Head of caudate nucleus (tissue), 42 donors: ENCODE measurements around the gene PALM3.
"Not testable (repeated sequence)": the region's sequence is repeated elsewhere in the genome, so short reads cannot be mapped to it uniquely, and the experiment has no call there.

ENCODE experiments used
- DNase-seq, 42 donors: peaks; one replicate each; pipeline versions ENCODE4 v3.0.0 to v3.0.0-alpha.2; 2020 to 2021; ENCODE audit warnings: mixed read lengths in 7 of 42
- intact Hi-C: fragments of 100-400 bp; cut with DNase I; formaldehyde crosslinking; loops from one replicate; pipeline ENCODE4 v1.15.0; 2022

Gene PALM3

GRCh38 chr19:14048443-14049153 lies 13.3 kb downstream of the PALM3 start:
- intact Hi-C loops = no loop called here
- peak in 33 of 42 donors; percentile 12 to 75 (median 40) for DNase-seq

- DNase-seq, intact Hi-C loops: not testable (repeated sequence)
These were observed 14.0 kb downstream of the PALM3 start for GRCh38 chr19:14047866-14048265.

GRCh38 chr19:14042659-14043608 lies 18.9 kb downstream of the PALM3 start:
- intact Hi-C loops = not testable (repeated sequence)
- DNase-seq = peak in 29 of 42 donors; percentile 8 to 79 (median 32)

- intact Hi-C loops = no loop called here
- no peak for DNase-seq
These were observed 22.7 kb downstream of the PALM3 start for GRCh38 chr19:14039181-14039580.

- intact Hi-C loops = no loop called here
- DNase-seq = no peak
These were observed 26.2 kb downstream of the PALM3 start for GRCh38 chr19:14035706-14036105.

- intact Hi-C loops, DNase-seq: not testable (repeated sequence)
These were observed 26.7 kb downstream of the PALM3 start for GRCh38 chr19:14035159-14035558.

GRCh38 chr19:14033946-14034345 lies 27.9 kb downstream of the PALM3 start:
- DNase-seq = no peak
- intact Hi-C loops = no loop called here

GRCh38 chr19:14031719-14032480 lies 30.0 kb downstream of the PALM3 start, which contains the start of gene IL27RA:
Gene IL27RA (plus strand): TSS chr19:14031762. CDS start chr19:14031873, 111 bp downstream.
- intact Hi-C loops = no loop called here
- DNase-seq = peak; percentile 9 to 75 (median 48)

- intact Hi-C loops = no loop called here
- DNase-seq = no peak
These were observed 30.7 kb downstream of the PALM3 start for GRCh38 chr19:14030997-14031718.

GRCh38 chr19:14028901-14029300 lies 33.0 kb downstream of the PALM3 start:
- DNase-seq = no peak
- intact Hi-C loops = no loop called here

- no peak for DNase-seq
These were observed 33.9 kb downstream of the PALM3 start, which contains the start of gene RLN3 for GRCh38 chr19:14027856-14028450. Gene RLN3 (plus strand): TSS chr19:14028148. CDS start chr19:14028205, 57 bp downstream.

GRCh38 chr19:14026652-14027192 lies 35.2 kb downstream of the PALM3 start:
- intact Hi-C loops, DNase-seq: not testable (repeated sequence)

More at GRCh38 chr19:14027856-14028450, 33.9 kb downstream of the PALM3 start, which contains the start of gene RLN3:
- intact Hi-C loops = no loop called here

- intact Hi-C loops = no loop called here
- peak in 4 of 42 donors; percentile 9 to 39 (median 29) for DNase-seq
These were observed 38.3 kb downstream of the PALM3 start for GRCh38 chr19:14023404-14024235.

- intact Hi-C loops = no loop called here
These were observed 39.4 kb downstream of the PALM3 start for GRCh38 chr19:14022469-14022868.

GRCh38 chr19:14021474-14021873 lies 40.4 kb downstream of the PALM3 start:
- DNase-seq = no peak
- intact Hi-C loops = no loop called here

More at GRCh38 chr19:14022469-14022868, 39.4 kb downstream of the PALM3 start:
- no peak for DNase-seq

GRCh38 chr19:14019739-14020138 lies 42.1 kb downstream of the PALM3 start:
- DNase-seq, intact Hi-C loops: not testable (repeated sequence)

GRCh38 chr19:14019100-14019499 lies 42.8 kb downstream of the PALM3 start:
- intact Hi-C loops = no loop called here
- no peak for DNase-seq
